GM19025 (cell line): ENCODE measurements around the gene MBD3.
"Not testable (repeated sequence)": the region's sequence is repeated elsewhere in the genome, so short reads cannot be mapped to it uniquely, and the experiment has no call there.

Source experiments
- ATAC-seq: cut with Tn5 transposase; IDR thresholded peaks from one replicate; pipeline ENCODE4 v1.9.1; 2021; ENCODE audit warnings: mild to moderate bottlenecking, low read depth, moderate library complexity; ENCODE audit not compliant: unreplicated experiment

The MBD3 gene

GRCh38 chr19:1592755-1593500 is at the start of gene MBD3:
Gene MBD3, minus strand, starts transcription at chr19:1592865. Its CDS starts 234 bp downstream, at chr19:1592631.
- ATAC-seq = peak; percentile 65

- not testable (repeated sequence) for ATAC-seq
These were observed 48.3 kb upstream of the MBD3 start for GRCh38 chr19:1640893-1641448.

GRCh38 chr19:1636325-1637236 is 43.9 kb upstream of the MBD3 start:
- no peak for ATAC-seq

GRCh38 chr19:1634938-1635243 is 42.2 kb upstream of the MBD3 start:
- ATAC-seq = no peak

- ATAC-seq = no peak
These were observed 41.7 kb upstream of the MBD3 start for GRCh38 chr19:1634242-1634937.

GRCh38 chr19:1633269-1633826 is 40.7 kb upstream of the MBD3 start:
- no peak for ATAC-seq

DNA sequence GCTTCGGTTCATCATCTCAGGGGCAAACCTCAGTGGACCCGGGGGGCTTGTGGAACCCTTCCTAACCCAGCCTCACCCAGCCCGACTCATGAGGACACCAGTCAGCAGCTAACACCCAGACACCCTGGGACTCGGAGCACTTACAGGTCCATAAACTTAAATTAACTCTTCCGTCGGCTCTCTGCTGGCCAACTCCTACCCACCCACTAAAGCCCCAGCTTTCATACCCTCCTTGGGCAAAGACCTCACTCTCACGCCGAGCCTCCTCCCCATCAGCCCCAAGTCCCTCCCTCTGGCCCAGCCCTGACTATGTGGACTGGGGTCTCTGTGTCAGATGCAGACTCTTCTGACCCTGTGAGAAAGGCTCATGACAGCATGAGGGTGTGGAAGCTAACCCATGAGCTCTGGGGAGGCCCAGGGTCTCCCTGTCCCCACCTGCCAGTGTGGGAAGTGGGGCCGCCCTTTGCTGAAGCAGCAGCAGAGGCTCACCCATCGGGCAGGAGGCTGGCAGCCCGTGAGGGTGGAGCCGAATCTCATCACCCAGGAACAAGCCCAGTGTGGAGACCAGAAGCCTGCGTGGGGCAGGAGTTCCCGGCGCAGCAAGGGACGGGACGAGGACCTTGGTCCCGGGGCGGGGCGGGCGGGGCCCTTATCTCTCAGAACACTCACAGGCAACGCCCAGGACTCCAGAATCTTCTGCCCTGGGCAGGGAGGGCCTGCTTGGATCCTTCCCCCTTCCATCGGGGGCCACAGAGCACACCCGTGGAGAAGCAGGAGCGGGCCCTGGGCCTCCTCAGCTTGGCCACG is 40.0 kb upstream of the MBD3 start:
- ATAC-seq = no peak

DNA sequence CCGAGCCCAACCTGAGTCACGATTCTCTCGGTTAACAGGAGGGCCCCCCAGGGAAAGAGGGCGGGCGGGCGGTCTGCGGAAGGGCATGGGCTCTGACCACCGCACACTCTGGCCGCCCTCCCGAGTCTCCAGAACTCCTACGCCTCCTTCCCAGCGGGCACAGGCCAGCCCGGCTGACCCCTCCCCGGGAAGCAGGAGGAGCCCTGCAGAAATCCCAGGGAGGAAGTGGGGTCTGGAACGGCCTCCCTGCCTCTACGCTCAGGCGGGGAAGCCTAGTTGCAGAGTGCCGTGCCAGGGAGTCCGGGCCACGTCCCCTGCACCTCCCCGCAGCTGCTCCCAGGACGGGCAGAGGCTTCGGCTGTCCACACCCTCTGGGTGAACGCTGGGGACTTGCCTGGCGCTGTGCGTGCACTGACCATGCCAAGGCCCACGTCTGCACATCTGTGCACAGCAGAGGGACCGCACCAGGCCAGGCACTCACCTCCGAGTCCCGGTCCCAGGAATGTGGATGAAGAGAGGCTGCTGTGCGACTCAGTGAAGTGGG is 39.0 kb upstream of the MBD3 start:
- no peak for ATAC-seq

DNA sequence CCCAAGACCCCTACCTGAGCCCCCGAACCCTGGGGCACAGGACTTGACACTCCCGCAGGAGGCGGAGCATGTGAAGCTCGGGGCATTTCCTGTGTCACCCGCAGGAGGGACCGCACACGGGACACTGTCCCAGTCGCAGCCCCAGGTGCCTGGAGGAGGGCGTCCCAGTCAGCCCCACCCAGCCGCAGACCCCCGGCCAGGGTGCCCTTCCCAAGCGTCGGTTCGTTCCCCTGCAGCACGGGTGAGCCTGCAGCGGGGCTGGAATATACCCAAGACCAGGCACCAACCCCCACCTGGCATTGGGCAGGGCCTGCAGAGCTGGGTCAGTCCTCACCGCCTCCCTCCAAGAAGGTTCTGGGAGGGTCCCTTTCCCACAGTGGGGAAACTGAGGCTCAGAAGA is 38.1 kb upstream of the MBD3 start:
- no peak for ATAC-seq

- no peak for ATAC-seq
These were observed 37.3 kb upstream of the MBD3 start for GRCh38 chr19:1630012-1630411.

DNA sequence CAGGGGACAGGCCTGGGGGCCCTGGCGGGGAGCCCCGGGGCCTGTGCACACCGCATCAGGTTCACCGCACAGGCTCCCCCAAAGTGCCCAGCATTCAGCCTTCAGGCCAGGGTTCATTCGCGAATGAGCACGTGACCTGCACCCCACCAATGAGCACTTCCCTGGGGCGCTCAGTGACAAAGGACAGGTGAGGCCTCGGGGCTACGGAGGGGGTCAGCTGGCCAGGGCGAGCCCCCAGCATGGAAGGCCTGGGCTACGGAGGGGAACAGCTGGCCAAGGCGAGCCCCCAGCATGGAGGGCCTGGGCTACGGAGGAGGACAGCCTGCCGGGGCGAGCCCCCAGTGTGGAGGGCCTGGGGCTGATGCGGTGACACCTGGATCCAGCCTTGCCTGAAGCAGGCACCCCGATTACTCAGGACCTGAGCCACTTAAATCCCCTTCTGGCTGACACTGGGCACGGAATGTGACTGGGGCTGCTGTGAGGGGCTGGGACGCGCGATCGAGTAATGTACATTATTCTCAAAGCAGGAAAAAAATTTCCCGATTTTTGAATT is 36.7 kb upstream of the MBD3 start:
- no peak for ATAC-seq

DNA sequence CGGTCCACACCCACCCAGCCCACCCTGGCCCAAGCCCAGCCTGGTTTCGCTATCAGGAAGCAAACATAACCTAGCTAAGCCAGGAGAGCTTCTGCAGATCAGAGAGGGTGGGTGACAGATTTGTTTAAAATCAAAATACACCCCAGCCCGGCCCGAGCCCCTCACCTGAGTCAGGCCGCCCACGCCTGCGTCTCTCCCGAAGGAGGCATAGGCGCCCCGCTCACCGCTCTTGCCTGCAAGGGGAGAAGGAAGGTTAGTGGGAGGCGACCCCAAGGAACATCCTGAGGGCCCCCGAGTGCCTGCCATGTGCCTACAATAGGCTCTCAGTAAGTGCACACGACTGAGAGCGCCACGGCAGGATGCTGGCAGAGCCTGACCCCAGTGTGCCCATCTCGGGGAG is 34.5 kb upstream of the MBD3 start:
- ATAC-seq = no peak

GRCh38 chr19:1626417-1627010 is 33.8 kb upstream of the MBD3 start:
- no peak for ATAC-seq

DNA sequence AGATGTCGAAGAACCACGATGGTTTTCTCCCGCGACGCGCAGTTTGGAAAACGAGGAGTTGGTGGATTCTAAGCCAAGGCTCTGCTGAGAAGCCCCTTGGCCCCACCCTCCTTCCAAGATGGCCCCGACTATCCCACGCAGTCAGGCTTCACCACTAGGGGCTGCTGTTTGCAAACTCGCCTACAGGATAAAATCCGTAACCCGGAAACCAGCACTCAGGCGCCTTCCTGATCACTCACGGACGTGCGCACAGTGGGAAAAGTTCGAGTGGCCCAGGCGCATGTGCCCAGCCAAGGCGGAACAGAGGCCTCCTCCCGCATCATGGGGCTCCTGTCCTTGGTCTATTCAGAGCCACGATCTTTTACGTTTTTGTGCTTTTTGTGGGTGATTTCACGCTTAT is 31.8 kb upstream of the MBD3 start:
- ATAC-seq = no peak

DNA sequence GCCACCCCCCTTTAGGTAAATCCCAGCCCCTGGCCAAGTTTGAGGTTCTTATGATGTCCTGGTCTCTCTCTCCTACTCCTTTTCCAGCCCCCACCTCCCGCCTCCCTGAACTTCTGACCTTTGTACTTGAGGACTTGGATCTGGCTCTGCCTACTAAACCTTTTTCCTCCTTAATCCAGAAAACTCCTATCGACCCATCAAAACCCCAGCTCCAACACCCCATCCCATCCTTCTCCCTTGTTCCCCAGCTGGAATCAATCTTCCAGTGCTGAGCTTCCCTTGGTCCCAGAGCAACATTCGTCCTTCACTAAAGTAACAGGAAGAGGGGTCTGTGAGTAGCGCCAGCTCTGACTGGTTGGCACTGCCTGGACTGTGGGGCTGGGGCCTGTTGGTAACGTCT is 29.9 kb upstream of the MBD3 start:
- ATAC-seq = no peak

- no peak for ATAC-seq
These were observed 29.3 kb upstream of the MBD3 start for GRCh38 chr19:1622007-1622406.

- no peak for ATAC-seq
These were observed 28.9 kb upstream of the MBD3 start for GRCh38 chr19:1621574-1621973.

DNA sequence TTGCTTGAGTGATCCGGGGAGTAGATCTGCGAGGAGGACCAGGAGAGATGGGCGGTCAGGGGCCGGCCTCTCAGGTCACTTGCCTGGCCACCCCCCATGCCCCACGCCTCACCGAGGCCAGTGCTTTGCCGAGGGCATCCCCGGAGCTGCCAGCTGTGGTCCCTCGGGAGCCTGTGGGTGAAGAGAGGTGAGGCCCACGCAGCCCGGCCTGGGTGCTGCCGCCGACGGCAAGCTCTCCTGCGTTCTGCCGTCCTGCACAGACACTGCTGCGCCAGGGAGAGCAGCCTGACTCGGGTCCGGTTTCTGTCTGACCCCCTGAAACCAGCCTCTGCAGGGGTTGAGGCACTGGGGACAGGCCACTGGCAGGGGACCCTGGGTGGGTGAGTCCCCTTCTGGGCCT is 28.4 kb upstream of the MBD3 start:
- no peak for ATAC-seq

GRCh38 chr19:1620502-1620901 is 27.8 kb upstream of the MBD3 start:
- ATAC-seq = no peak
